GM08714 (cell line): ENCODE measurements around the gene MAPK8IP2.
A peak's percentile ranks its signal among the peaks of the same experiment; 100 is the strongest.
"Not testable (repeated sequence)": the region's sequence is repeated elsewhere in the genome, so short reads cannot be mapped to it uniquely, and the experiment has no call there.

Experiments
- H3K4me3 ChIP-seq: fragments of 200-500 bp; sonication (Bioruptor generic); 2 replicates; pipeline ENCODE4 v1.5.1; 2014; ENCODE audit warnings: mild to moderate bottlenecking, low read length, inconsistent platforms
- ZNF274 ChIP-seq: IDR thresholded peaks from 2 replicates; pipeline ENCODE4 v1.6.1; 2012; ENCODE audit warnings: mild to moderate bottlenecking, low read depth, low read length

The MAPK8IP2 gene

GRCh38 chr22:50609599-50609998 is 9.0 kb downstream of the MAPK8IP2 start:
- no peak for TF ChIP-seq ZNF274
- no peak overlapping the region for H3K4me3 ChIP-seq

GRCh38 chr22:50610041-50610451 is 9.5 kb downstream of the MAPK8IP2 start:
- TF ChIP-seq ZNF274, result no peak
- H3K4me3 ChIP-seq, result no peak overlapping the region

DNA sequence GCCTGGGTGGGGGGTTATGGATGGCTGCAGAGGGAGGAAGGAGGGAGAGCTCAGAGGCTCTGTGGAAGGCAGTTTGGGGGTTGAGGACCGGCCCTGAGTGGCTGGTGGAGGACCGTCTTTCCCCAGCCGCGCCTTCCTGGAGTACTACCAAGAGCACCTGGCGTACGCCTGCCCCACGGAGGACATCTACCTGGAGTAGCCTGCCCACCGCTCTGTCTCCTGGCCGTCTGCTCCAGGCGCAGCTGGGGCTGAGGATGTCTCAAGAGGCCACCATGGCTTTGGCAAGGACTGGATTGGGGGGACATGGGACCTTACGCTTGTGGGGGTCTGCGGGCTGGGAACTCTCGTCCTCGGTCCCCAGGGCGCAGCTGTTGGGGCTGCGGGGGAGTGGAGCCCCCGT is 10.0 kb downstream of the MAPK8IP2 start:
- H3K4me3 ChIP-seq, result no peak overlapping the region
- no peak for TF ChIP-seq ZNF274

DNA sequence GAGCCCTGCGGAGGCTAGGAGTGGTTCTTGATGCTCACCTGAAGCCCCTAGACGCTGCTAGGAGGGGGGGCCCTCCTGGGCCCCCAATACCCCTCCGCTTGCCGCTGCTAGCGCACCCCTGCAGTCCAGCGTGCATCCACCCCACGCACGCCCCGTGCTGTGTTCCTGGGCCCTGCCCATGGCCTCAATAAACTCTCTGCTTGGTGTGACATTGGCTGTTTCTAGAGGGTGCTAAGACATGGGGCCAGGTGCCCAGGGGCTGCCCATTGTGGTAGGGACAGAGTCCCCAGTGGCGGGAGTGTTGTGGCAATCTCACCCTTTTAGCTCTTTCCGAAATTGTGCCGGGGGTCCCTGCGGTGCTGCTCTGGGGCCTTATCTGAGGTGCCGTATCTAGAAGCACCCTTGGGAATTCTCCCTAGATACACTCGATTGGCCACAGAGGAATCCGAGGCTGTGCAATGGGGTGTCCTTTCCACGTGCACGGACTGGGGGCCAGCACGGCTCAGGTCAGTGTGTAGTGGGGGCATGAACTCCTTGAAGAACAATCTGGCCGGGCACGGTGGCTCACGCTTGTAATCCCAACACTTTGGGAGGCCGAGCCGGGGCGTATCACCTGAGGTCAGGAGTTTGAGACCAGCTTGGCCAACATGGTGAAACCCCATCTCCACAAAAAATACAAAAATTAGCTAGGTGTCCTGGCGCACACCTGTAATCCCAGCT is 10.9 kb downstream of the MAPK8IP2 start:
- no peak for TF ChIP-seq ZNF274
- H3K4me3 ChIP-seq, result no peak overlapping the region

DNA sequence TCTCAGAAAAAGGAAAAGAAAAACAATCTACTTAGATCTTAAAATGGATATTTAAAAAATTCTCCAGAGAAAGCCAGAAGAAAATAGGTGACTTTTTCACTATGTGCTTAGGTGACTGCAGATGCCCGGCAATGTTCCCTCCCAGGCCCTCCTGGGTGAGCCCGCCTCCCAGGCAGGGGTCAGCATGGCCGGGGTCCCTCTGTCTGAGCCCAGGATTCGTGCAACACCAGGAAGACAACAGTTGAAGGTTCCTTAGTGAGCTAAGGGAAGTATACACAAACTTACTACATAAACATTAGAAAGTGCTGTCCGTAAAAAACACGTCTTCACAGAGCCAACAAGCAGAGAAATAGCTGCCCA is 11.6 kb downstream of the MAPK8IP2 start:
- H3K4me3 ChIP-seq, result no peak overlapping the region
- no peak for TF ChIP-seq ZNF274

DNA sequence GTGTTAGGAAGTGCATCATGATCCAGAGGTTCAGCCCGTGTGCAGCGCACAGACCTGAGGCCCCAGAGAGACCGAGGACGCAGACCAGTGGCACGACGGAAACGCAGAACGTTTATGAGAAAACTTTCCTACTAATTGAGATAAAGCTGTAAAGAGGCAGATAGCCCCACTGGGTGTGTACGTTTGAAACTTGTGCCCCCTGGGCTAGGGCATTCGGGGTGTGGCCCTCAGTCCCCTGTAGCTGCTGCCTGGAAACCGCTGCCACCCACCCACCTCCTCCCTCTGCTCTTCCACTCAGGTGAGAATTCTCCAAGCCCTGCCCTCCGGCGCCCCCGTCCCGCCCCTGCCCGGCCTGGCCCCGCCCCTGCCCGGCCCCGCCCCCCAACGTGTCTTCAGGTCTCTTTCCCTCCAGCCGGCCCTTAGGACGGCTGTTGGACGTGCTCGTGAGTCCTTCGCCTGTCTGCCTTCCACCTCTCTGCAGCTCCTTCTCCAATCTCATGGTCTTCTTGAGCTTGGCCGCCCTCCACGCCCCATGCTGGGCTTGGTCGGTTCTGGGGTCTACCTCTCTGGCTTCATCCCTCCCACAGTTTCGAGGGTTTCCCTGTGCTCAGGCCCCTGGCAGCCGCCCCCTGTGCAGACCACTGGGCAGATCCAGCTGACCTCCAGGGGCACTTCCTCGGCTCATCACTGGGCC is 12.1 kb downstream of the MAPK8IP2 start:
- no peak for TF ChIP-seq ZNF274
- H3K4me3 ChIP-seq, result no peak overlapping the region

GRCh38 chr22:50613291-50613981 is 12.8 kb downstream of the MAPK8IP2 start:
- TF ChIP-seq ZNF274, result no peak
- H3K4me3 ChIP-seq, result no peak overlapping the region

GRCh38 chr22:50614296-50614695 is 13.7 kb downstream of the MAPK8IP2 start:
- H3K4me3 ChIP-seq, result not testable (repeated sequence)

- peak overlapping the region; percentile 55; the same call in 1 of the 2 replicates for H3K4me3 ChIP-seq
- TF ChIP-seq ZNF274, result no peak
Measured at GRCh38 chr22:50620593-50621355, 20.2 kb downstream of the MAPK8IP2 start.

DNA sequence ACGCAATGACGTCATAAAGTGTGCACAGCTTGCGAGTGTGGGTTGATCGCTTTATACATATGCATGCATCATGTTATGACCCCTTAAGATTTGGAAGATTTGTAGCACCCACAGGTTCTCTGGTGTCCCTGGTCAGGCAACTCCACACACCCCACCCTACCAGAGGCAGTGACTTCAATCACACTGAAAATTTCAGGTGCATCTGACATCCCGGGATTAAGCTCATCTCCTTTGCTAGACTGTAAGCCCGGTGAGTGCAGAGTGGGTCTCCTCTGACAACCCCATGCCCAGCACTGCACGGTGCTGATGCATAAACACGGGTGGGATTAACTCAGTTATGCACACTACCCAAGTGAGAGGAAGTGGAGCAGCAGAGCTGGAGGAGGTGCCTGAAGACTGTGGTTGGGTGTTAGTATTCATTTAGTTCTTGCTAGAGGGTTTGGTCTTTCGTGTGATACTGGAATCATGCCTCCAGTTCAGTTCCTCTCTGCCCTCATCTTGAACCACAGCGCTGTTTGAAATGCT is 20.8 kb downstream of the MAPK8IP2 start:
- H3K4me3 ChIP-seq, result peak overlapping the region; percentile 55; the same call in 1 of the 2 replicates
- no peak for TF ChIP-seq ZNF274

GRCh38 chr22:50621948-50622722 is 21.5 kb downstream of the MAPK8IP2 start:
- TF ChIP-seq ZNF274, result no peak
- peak overlapping the region; percentile 55; the same call in 1 of the 2 replicates for H3K4me3 ChIP-seq

DNA sequence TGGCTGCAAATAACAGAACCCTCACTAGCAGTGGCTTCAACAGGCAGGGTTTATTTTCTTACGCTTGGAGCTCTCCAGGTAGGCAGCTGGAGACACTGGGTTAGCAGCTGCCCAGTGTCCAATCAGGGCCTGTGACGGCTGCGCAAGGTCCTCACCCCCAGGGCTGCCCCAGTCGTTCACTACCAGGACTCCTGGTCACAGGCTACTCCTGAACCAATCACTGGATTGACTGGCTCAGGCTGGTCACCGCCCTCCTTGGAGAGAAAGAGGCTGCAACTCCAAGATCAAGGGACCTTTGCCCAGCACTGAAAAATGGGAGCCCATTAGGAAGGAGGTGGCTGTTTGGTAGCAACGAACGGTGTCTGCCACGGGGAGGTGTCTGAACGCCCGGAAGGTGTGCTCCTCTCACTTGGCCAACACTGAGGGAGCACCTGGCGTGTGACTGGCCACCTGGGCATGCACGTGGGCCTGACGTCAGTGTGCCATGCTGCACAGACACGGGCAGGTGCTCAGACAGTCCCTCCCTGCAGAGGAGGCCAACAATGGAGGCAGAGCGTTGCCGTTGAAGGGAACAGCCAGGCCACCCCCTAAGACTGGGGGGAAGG is 22.2 kb downstream of the MAPK8IP2 start:
- H3K4me3 ChIP-seq, result no peak overlapping the region
- no peak for TF ChIP-seq ZNF274
